ENCODE measurements around the gene KCNS1. TPM values are rescaled to one million over a fixed set of nuclear protein-coding genes. Genes with fewer than 3 reads are reported as not detected.

The KCNS1 gene
- total RNA-seq, 1 donor from 2014 or later = not detected

GRCh38 chr20:45098103-45098773 lies 2.7 kb downstream of the KCNS1 start:
- no peaks in the 10 kb centered on the region for H3K36me3 Mint-ChIP-seq
- no peak for TF ChIP-seq CTCF (IDR thresholded peaks at IDR 0.05; ENCODE audit: unreplicated experiment)
- peaks cover 52% of the 10 kb centered on the region for H3K27me3 Mint-ChIP-seq (ENCODE audit: low read depth)
- peaks cover 2% of the 10 kb centered on the region for H3K4me1 Mint-ChIP-seq
- peak overlapping the region; percentile 10 for H3K4me3 Mint-ChIP-seq
- no peak overlapping the region for H3K27ac Mint-ChIP-seq
- no peak for DNase-seq (ENCODE audit: low spot score in 2 of 2, unreplicated experiment in 2 of 2)
- H3K9me3 Mint-ChIP-seq = no peaks in the 10 kb centered on the region

DNA sequence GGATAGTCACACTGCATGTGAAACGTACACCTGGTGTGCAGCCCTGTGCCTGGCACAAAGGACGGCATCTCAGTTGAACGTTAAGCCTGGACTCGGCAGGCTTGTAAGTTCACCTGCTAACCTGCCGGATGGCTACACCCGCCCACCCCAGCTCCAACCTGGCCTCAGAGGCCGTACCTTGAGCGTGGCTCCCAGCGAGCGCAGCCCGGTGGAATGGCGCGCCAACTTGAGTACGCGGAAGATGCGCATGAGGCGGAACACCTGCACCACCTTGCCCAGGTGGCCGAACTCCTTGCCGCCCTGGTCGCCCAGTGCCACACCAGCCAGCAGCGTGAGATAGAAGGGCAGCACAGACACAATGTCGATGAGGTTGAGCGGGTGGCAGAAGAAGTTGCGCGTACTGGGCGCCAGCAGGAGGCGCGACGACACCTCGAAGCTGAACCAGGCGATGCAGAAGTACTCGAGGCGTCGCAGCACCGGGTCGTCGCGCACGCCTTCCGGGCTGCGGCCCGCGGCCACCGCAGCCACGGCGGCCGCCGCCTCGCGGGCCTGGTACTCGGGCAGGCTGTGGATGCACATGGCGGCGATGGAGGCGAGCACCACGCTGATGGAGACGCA lies 3.3 kb downstream of the KCNS1 start:
- Mint-ChIP-seq H3K36me3 (no peaks in the 10 kb centered on the region), H3K9me3 (no peaks in the 10 kb centered on the region), H3K4me1 (peaks cover 2% of the 10 kb centered on the region), H3K27ac (no peak overlapping the region), H3K27me3 (ENCODE audit: low read depth) (peaks cover 52% of the 10 kb centered on the region), H3K4me3 (no peak overlapping the region)
- TF ChIP-seq CTCF (IDR thresholded peaks at IDR 0.05; ENCODE audit: unreplicated experiment) = no peak
- DNase-seq (ENCODE audit: low spot score in 2 of 2, unreplicated experiment in 2 of 2) = no peak

DNA sequence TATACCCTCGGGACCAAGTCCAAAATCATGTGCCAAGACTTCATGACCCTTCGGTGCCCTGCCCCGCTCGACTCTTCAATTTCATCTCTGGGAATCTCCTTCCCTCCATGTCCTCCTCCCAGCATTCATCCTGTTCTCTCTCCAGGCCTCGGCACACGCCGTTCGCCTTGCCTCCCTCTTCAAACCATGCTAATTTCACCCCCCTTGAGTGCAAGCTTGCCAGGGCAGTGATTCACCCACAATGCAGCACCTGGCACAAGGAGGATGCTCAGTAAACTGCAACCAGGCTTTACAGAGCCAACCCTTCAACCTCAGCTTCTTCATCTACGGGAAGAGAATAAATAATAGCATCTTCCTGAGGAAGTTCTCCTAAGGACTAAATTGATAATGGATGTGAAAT lies 4.1 kb downstream of the KCNS1 start:
- DNase-seq (ENCODE audit: low spot score in 2 of 2, unreplicated experiment in 2 of 2) = no peak
- H3K4me3 Mint-ChIP-seq = no peak overlapping the region
- peaks cover 2% of the 10 kb centered on the region for H3K4me1 Mint-ChIP-seq
- no peaks in the 10 kb centered on the region for H3K9me3 Mint-ChIP-seq
- no peak overlapping the region for H3K27ac Mint-ChIP-seq
- peaks cover 49% of the 10 kb centered on the region for H3K27me3 Mint-ChIP-seq (ENCODE audit: low read depth)
- no peaks in the 10 kb centered on the region for H3K36me3 Mint-ChIP-seq
- TF ChIP-seq CTCF (IDR thresholded peaks at IDR 0.05; ENCODE audit: unreplicated experiment) = no peak

DNA sequence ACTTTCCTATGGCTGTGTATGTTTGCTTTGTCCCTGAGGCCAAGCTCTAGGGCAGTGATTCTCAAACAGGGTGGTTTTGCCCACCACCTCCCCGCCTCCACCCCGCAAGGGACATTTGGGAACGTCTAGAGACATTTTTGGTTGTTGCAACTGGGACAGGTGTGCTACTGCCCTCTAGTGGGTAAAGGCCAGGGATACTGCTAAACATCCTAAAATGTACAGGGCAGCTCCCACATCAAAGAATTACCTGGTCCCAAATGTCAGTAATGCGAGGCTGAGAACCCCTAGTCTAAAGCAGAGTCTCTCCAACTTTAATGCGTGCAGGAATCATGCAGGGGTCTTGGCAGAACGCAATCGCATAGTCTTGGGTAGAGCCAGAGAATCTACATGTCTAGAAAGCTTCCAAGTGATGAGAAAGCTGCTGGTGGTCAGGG lies 5.1 kb downstream of the KCNS1 start:
- Mint-ChIP-seq H3K27me3 (ENCODE audit: low read depth) (peaks cover 42% of the 10 kb centered on the region), H3K4me3 (no peak overlapping the region), H3K9me3 (no peaks in the 10 kb centered on the region), H3K27ac (no peak overlapping the region), H3K36me3 (no peaks in the 10 kb centered on the region), H3K4me1 (no peaks in the 10 kb centered on the region)
- peak; percentile 74 for TF ChIP-seq CTCF (IDR thresholded peaks at IDR 0.05; ENCODE audit: unreplicated experiment)
- no peak for DNase-seq (ENCODE audit: low spot score in 2 of 2, unreplicated experiment in 2 of 2)

GRCh38 chr20:45094864-45095574 lies 5.9 kb downstream of the KCNS1 start:
- Mint-ChIP-seq H3K27me3 (ENCODE audit: low read depth) (peaks cover 35% of the 10 kb centered on the region), H3K36me3 (no peaks in the 10 kb centered on the region), H3K27ac (no peak overlapping the region), H3K9me3 (no peaks in the 10 kb centered on the region), H3K4me3 (no peak overlapping the region), H3K4me1 (no peaks in the 10 kb centered on the region)
- no peak for TF ChIP-seq CTCF (IDR thresholded peaks at IDR 0.05; ENCODE audit: unreplicated experiment)
- no peak for DNase-seq (ENCODE audit: low spot score in 2 of 2, unreplicated experiment in 2 of 2)
